Hindlimb muscle (tissue), 1 donor: ENCODE measurements around the gene CD300A. TPM values are rescaled to one million over a fixed set of nuclear protein-coding genes. Genes with fewer than 3 reads are reported as not detected.
"Not testable (repeated sequence)": the region's sequence is repeated elsewhere in the genome, so short reads cannot be mapped to it uniquely, and the experiment has no call there.

Source experiments
- DNase-seq: peaks from one replicate; pipeline ENCODE4 v3.0.0-alpha.2; 2013
- polyA plus RNA-seq: library from polyadenylated mRNA; unstranded; fragments of 120-200 nt; gene quantifications from one replicate; pipeline ENCODE4 v1.2.1, GENCODE V29; 2013; ENCODE audit not compliant: insufficient read length

The CD300A gene
- polyA plus RNA-seq, 1 donor, result 2.2 TPM

DNA sequence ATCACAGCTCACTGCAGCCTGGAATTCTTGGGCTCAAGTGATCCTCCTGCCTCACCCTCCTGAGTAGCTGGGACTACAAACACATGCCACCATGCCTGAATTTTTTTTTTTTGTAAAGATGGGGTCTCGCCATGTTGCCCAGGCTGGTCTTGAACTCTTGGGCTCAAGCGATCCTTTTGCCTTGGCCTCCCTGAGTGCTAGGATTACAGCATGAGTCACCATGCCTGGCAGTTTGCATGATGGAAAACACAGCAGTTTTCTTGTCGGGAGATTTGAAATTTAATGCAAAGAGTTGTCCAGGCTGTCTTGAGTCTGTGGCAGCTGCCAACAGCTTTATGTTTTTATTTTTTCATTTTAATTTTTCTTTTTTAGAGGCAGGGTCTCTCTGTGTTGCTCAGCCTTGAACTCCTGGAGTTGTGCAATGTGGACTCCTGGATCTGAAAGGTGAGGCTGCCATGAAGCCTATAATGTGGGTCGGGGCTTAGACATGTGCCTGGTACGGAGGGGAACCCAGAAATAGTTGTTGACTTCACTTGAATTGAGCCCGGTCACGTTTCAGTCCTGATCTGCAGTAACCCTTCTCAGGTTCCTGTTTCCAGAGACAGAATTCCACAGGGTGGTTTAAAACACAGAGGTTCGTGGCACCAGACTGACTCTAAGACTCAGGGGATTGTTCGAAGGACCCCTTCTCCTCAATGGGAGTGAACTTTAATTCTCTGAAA, 18.7 kb downstream of the CD300A start:
- no peak for DNase-seq

- no peak for DNase-seq
Observed at GRCh38 chr17:74485841-74486240, 19.4 kb downstream of the CD300A start.

DNA sequence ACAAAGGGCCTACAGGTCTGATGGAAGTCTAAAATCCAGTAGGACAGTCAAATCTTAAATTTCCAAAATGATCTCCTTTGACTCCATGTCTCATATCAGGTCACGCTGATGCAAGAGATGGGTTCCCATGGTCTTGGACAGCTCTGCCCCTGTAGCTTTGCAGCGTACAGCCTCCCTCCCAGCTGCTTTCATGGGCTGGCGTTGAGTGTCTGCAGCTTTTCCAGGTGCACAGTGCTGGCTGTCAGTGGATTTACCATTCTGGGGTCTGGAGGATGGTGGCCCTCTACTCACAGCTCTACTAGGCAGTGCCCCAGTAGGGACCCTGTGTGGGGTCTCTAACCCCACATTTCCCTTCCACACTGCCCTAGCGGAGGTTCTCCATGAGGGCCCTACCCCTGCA, 21.8 kb downstream of the CD300A start:
- not testable (repeated sequence) for DNase-seq

DNA sequence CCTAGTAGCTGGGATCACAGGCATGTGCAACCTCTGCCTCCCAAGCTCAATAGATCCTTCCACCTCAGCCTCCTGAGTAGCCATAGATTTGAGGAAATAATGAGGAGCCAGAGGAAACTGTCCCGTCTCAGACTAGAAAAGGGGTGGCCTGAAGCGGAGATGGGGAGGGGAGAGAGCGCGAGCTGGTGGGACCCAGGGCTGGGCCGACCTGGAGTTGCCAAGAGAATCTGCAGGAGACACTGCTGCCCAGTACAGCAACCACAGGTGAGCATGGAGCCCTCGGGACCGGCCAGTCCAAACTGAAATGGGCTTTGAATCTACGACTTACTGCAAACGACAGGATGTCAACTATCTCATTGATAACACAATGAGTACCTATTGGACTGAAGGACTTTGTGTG, 24.3 kb downstream of the CD300A start:
- no peak for DNase-seq

GRCh38 chr17:74491626-74492025, 25.2 kb downstream of the CD300A start:
- DNase-seq, result no peak

GRCh38 chr17:74493331-74493833, 26.9 kb downstream of the CD300A start:
- peak; percentile 56 for DNase-seq

GRCh38 chr17:74497471-74497870, 31.0 kb downstream of the CD300A start:
- DNase-seq, result no peak

GRCh38 chr17:74499992-74500391, 33.6 kb downstream of the CD300A start:
- no peak for DNase-seq

DNA sequence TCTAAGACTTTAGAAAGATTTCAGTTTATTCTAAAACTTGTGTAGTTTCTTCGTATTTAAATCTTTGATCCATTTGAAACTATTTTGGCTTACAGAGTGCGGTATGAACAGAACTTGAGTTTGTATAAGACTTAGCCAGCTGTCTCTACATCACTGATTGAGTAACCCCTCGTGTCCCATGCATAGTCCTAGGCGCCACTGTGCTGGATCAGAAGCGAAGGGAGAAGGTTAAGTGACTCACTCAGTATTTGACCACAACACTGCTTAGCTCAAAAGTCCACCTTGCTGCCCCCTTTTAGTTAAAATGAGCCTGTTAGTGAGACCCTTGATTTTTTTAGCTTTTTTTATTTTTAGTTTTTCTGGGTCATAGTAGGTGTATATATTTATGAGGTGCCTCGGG, 36.4 kb downstream of the CD300A start:
- no peak for DNase-seq

DNA sequence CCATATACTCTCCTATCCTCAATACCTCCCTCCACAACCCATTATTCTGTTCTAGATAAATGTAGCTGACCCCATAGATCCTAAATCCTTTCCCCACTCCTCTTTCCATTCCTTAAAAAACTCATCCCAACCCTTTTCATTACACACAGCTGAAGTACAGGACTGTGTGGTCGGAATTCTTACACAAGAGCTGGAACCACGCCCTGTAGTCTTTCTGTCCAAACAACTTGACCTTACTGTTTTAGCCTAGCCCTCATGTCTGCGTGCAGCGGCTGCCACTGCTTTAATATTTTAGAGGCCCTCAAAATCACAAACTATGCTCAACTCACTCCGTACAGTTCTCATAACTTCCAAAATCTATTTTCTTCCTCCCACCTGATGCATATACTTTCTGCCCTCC, 37.5 kb downstream of the CD300A start:
- not testable (repeated sequence) for DNase-seq

- no peak for DNase-seq
Observed at GRCh38 chr17:74508156-74508555, 41.7 kb downstream of the CD300A start.

GRCh38 chr17:74512036-74512435, 45.6 kb downstream of the CD300A start:
- DNase-seq, result no peak

- no peak for DNase-seq
Observed at GRCh38 chr17:74512624-74513091, 46.2 kb downstream of the CD300A start.

DNA sequence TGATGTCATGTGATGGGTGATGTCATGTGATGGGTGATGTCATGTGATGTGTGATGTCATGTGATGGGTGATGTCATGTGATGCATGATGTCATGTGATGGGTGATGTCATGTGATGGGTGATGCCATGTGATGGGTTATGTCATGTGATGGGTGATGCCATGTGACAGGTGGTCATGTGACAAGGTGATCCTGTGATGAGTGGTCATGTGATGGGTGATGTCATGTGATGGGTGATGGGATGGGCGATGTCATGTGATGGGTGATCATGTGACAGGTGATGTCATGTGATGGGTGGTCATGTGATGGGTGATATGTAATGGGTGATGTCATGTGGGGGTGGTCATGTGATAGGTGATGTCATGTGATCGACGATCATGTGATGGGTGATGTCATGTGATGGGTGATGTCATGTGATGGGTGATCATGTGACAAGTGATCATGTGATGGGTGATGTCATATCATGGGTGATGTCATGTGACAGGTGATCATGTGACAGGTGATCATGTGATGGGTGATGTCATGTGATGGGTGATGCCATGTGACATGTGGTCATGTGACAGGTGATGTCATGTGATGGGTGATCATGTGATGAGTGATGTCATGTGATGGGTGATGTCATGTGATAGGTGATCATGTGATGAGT, 47.7 kb downstream of the CD300A start:
- no peak for DNase-seq

DNA sequence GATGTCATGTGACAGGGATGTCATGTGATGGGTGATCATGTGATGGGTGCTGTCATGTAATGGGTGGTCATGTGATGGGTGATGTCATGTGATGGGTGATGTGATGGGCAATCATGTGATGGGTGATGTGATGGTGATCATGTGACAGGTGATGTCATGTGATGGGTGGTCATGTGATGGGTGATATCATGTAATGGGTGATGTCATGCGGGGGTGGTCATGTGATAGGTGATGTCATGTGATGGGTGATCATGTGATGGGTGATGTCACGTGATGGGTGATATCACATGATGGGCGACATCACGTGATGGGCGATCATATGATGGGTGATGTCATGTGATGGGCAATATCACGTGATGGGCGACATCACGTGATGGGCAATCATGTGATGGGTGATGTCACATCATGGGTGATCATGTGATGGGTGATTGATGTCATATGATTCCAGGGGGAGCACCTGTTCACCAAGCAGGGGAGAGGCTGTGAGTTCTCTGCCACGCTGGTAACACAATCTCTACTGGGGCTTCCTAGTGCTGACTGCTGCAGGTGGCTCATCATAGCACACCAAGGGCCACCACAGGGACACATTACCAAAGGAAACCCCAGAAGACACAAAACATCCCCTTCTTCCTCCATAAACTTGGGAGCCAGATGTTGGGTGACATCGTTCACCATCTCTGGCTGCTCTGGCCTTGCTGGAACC, 48.3 kb downstream of the CD300A start:
- DNase-seq, result no peak

GRCh38 chr17:74515941-74516340, 49.5 kb downstream of the CD300A start:
- DNase-seq, result no peak

GRCh38 chr17:74516561-74517328, 50.3 kb downstream of the CD300A start:
- no peak for DNase-seq

GRCh38 chr17:74518413-74518981, 52.1 kb downstream of the CD300A start:
- not testable (repeated sequence) for DNase-seq

DNA sequence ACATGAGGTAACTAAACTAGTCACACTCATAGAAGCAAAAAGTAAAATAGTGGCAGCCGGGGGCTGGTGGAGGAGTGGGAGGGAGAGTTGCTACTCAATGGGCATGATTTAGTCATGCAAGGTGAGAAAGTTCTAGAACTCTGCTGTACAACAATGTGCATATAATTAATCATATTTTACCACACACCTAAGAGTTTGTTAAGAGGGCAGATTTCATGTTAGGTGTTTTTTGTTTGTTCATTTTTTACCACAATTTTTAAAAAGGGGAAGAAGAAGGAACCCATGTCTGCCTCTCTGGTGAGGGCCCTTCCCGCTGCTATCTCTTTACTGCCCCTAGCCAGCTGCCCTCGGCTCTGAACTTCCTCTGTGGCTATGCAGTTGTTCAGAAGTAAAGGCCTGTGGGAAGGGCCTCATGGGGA, 53.6 kb downstream of the CD300A start:
- no peak for DNase-seq

GRCh38 chr17:74520790-74521480, 54.5 kb downstream of the CD300A start:
- no peak for DNase-seq

DNA sequence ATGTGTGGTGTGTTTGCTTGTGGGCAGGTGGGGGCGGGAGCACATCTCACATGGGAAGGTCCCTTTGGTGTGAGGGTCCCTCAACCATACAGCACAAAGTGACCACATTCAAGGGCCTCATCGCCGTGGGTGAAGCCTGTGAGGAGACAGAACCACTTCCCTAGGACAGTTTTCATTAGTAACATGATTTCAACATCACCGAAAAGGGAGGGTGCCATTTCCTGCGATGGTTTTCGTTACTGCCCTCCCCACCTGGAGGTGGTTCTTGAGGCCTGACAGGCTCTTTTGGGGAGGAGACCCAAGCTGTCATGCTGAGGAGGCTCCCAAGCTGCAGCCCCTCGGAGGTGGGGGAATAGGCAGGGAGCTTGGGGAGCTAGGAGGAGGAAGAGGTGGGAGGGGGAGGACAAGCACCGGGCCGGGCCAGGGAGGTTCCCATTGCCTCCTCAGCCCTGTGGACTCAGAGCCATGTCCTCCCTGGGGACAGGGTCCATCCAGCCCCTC, 55.3 kb downstream of the CD300A start:
- no peak for DNase-seq
